ENCODE results near the gene QSOX2. TPM values are rescaled to one million over a fixed set of nuclear protein-coding genes. Genes with fewer than 3 reads are reported as not detected.

QSOX2 gene
- total RNA-seq, 1 donor = 7.1 TPM

- TF ChIP-seq CTCF (IDR thresholded peaks at IDR 0.05; ENCODE audit: insufficient read depth, low read length) = peak; percentile 4
- peak; percentile 35 for DNase-seq (ENCODE audit: low read depth)
- no peak overlapping the region for H3K4me3 ChIP-seq (ENCODE audit: low read depth, low read length)
Measured at GRCh38 chr9:136254381-136255165, 9.0 kb upstream of the QSOX2 start.

- no peak for TF ChIP-seq CTCF (IDR thresholded peaks at IDR 0.05; ENCODE audit: insufficient read depth, low read length)
- no peak overlapping the region for H3K4me3 ChIP-seq (ENCODE audit: low read depth, low read length)
- no peak for DNase-seq (ENCODE audit: low read depth)
Measured at GRCh38 chr9:136253246-136254130, 7.9 kb upstream of the QSOX2 start.

- no peak for TF ChIP-seq CTCF (IDR thresholded peaks at IDR 0.05; ENCODE audit: insufficient read depth, low read length)
- DNase-seq (ENCODE audit: low read depth) = no peak
- H3K4me3 ChIP-seq (ENCODE audit: low read depth, low read length) = no peak overlapping the region
Measured at GRCh38 chr9:136252846-136253245, 7.2 kb upstream of the QSOX2 start.

GRCh38 chr9:136252281-136252680 is 6.7 kb upstream of the QSOX2 start:
- no peak for DNase-seq (ENCODE audit: low read depth)
- no peak overlapping the region for H3K4me3 ChIP-seq (ENCODE audit: low read depth, low read length)
- TF ChIP-seq CTCF (IDR thresholded peaks at IDR 0.05; ENCODE audit: insufficient read depth, low read length) = no peak

GRCh38 chr9:136251264-136252115 is 5.9 kb upstream of the QSOX2 start:
- DNase-seq (ENCODE audit: low read depth) = no peak
- H3K4me3 ChIP-seq (ENCODE audit: low read depth, low read length) = no peak overlapping the region
- no peak for TF ChIP-seq CTCF (IDR thresholded peaks at IDR 0.05; ENCODE audit: insufficient read depth, low read length)

GRCh38 chr9:136250676-136251075 is 5.1 kb upstream of the QSOX2 start:
- DNase-seq (ENCODE audit: low read depth) = no peak
- no peak overlapping the region for H3K4me3 ChIP-seq (ENCODE audit: low read depth, low read length)
- TF ChIP-seq CTCF (IDR thresholded peaks at IDR 0.05; ENCODE audit: insufficient read depth, low read length) = no peak
